ENCODE results near the gene PITPNM3.
"Not testable (repeated sequence)": the region's sequence is repeated elsewhere in the genome, so short reads cannot be mapped to it uniquely, and the experiment has no call there.

PITPNM3 gene

GRCh38 chr17:6574687-6575595, 18.6 kb upstream of the PITPNM3 start:
- DNase-seq, result peak; percentile 65

- no peak for DNase-seq
Observed at GRCh38 chr17:6573982-6574686, 17.8 kb upstream of the PITPNM3 start.

DNA sequence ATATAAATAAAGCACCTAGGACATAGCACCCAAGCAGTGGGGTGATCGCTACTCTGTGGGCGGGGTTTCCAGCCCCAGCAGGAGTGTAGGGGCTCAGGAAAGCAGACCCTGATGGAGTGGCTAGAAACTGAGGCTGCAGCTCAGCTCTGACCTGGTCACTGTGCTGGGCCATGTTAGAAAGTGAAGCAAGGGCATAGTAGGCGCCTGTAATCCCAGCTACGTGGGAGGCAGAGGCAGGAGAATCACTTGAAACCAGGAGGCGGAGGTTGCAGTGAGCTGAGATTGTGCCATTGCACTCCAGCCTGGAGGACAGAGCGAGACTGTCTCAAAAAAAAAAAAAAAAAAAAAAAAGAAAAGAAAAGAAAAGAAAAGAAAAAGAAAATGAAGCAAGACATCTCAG, 17.1 kb upstream of the PITPNM3 start:
- not testable (repeated sequence) for DNase-seq

DNA sequence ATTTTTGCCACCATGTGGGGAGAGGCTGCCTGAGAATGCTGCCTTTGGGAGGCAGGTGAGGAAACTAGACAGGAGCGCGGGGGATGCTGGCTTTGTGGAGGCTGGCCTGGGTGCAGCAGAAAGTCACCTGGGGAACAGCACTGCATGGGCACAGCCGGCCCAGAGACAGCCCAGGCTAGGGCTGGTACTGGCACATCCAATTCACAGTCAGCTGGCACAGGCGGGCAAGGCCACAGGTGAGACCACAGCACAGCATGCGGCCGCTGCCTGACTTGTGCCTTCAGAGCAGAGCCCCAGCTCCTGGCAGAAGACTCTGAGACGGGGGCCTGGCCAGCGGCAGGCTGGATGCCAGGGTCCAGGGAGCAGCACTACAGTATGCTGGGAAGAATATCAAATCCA, 16.6 kb upstream of the PITPNM3 start:
- no peak for DNase-seq

DNA sequence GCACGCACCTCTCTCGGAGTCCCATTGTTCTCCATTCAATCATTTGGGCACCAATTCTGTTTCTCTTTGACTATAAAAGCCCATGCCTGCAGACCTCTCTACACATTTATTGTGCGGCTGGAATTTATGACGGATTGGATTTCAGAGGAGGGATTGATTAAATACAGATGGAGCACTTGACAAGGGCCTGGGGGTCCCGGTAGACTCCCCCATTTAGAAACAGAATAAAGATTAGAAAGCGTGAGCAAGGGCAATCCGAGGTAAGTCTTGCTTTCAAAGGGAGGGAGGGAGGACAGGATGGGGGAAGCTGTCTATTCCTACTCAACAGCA, 15.1 kb upstream of the PITPNM3 start:
- DNase-seq, result no peak

DNA sequence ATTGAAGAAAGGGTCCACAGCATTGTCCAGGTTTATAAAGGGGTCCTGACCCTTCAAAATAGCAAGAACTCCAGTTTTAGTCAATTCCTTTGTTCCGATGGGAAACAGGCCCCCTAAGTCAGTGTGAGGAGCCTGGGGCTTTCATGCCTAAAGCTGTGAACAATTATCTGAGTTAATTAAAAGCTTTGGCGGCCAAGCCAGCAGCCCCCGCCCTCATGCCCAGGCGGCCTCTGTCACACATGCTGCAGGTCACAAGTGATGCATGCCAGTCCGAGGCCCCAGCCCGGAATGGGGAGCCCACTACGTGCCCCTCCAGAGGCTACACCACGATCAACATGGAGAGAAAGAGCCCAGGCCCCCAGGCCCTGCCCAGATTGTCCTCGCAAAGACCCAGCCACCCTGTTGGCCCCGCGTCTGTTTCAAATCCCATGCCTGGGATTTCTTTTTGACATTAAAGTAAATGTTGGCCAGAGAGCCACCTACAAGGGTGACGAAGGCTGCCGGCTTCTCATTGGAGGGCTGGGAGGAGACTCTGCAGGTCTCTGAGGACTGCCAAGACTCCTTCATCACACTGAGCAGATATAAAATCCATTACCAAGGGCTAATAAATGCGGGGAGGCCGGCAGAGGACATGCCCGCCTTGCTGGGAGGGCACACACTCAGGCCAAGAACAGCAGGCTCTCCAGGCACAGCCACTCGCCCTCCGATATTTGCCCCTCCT, 14.5 kb upstream of the PITPNM3 start:
- DNase-seq, result peak; percentile 56

DNA sequence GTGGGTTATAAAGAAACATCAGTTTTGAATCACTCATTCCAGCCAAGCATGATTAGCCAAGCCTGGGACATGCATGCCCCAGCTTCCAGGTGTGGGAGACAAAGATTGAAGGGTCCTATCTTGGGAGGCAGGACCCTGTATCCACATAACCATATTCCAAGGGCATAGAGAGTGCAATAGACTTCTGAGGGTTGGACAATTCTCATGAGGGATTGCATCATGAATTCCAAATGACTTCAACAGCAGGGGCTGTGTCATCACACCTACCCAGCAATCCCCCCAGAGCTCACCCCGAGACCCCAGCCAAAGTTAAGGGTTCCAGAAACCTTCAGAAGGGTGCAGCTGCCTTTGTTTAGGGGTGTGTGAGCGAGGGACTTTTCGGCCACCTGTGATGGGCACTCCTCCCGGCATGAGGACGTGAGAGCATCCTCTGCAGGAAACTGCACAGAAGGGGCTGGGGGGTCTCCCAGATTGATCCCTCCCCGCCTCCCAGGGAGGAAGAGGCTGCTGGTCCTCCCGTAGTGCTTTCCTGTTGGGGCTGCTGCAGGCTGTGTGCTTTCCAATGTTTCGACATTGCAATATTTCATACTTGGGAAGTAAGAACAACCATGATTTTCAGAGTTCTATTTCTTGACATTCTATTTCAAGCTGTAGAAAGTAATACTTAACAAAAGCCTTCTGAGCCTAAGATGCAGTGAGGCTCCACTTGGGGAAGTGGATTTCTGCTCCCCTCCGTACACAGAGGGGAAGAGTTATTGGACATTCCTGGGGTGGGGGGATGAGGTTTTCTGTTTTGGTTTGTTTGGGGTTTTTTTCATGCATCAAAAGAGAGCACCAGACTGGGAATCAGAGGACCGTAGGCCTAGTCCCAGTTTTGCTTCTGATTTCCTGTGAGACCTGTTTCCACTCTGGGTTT, 13.3 kb upstream of the PITPNM3 start:
- no peak for DNase-seq

GRCh38 chr17:6568184-6568758, 11.9 kb upstream of the PITPNM3 start:
- DNase-seq, result no peak

- DNase-seq, result no peak
Observed at GRCh38 chr17:6567528-6568183, 11.3 kb upstream of the PITPNM3 start.

GRCh38 chr17:6561446-6561845, 5.1 kb upstream of the PITPNM3 start:
- no peak for DNase-seq

GRCh38 chr17:6560496-6560895, 4.1 kb upstream of the PITPNM3 start:
- DNase-seq, result no peak

DNA sequence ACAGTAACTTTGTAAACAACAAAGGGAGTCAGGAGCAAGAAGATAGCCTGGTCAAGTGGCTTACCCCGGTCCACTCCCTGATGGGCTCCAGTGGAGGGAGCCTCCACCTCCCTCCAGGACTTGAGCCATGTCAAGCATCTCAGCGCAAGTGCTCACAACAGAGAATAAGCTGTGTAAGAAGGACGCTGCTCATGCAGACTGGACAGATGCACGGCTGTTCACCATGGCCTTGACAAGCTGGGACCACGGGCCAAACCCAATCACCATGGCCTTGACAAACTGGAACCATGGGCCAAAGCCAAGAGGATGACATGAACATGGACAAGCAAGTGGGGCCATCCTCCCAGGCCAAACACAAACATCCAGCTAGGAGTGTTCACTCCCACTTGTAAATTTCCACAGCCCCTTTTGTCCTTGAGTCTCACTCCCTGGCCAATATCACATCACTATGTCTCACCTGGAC, 3.4 kb upstream of the PITPNM3 start:
- no peak for DNase-seq

DNA sequence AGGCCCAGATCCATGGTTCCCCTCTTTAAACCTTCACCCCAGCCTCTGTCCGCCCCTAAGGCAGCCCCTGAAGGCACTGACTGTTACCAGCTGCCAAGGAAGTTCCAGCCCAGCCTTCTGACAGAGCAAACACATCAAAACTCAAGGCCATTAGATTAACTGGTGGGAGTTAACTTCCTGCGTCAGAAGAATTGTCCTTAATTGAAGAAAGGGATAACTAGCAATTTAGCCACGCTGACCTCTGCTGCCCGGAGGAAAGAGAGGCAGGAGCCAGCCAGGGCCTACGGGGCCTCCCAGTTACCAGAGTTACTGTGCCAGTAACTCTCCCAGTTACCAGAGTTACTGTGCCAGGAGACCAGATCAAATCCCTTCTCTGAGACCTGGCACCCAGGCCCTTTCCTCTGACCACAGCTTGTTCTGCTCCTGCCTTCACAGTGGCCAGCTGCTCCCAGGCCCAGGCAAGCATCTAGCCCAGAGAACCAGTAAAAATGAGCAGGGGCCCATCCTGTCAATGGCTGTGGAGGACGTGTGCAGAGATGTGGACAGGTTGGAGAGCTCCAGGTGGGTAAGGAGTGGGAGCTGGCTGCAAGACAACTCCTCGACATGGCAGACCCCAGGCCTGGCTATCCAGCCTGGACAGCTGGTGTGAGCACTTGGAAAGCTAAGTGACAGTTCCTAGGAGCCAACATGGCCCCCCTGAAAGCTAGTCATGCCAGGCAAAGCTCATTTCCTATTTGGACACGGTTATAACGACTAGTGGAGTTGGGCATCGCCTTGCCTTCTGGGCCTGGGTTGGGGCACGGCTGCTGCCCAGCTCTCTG, 2.8 kb upstream of the PITPNM3 start:
- DNase-seq, result peak; percentile 66

DNA sequence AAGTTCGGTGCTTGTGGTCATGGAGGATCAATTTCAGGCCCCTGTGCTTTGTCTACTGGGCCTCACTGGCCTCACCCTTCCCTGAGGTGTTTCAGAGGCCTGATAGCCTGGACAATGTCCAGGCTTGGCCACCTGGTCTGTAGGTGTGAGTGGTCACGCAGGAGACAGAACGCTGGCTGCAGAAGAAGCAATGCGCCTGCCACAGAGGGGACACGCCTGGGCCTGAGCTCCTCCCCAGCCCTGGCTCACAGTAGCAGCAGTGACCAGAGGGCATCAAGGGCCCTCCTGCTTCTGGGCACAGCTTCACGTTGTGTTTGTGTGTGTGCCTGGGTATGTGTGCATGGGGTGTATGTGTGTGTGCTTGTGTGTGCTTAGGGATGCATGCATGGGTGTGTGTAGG, 1.9 kb upstream of the PITPNM3 start:
- DNase-seq, result no peak

- DNase-seq, result no peak
Observed at GRCh38 chr17:6557040-6557438, 684 bp upstream of the PITPNM3 start.

DNA sequence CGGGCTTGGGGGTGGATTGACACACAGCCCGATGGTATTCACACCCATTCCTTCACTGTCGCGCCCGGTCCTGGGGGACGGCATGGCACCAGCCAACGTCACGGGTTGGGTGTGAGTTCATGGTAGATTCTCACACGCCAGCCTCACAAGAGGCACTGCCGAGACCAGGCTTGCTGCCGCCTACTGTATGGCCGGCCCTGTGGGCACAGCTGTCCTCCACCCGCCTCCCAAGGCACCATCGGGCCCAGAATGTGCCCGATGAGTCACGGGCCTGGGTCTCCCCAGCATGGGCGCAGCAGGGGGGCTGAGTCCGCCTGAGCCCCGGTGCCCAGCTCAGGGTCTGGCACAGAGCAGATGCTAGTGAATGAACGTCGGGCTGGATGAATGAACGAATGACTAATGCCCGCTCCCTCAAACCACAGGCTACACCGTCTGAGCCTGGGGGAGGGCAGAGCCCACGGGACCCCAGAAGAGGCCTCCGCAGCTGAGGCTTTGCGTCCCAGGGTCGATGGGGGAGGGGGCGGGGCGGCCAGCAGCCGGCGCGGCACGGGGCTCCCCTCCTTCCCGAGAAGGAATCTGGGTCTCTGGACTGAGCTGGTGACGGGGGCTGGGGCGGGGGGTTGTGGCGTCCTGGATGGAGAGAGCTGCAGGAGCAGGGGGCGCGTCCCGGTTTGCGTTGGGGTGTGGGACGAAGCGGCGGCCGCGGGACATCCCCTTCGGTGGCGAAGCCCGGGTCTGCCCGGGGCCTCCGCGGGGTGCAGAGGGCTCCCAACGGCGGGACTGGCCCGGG, 829 bp downstream of the PITPNM3 start:
- DNase-seq, result peak; percentile 69

GRCh38 chr17:6554871-6555330, 1.5 kb downstream of the PITPNM3 start:
- no peak for DNase-seq

GRCh38 chr17:6554342-6554741, 2.0 kb downstream of the PITPNM3 start:
- no peak for DNase-seq

DNA sequence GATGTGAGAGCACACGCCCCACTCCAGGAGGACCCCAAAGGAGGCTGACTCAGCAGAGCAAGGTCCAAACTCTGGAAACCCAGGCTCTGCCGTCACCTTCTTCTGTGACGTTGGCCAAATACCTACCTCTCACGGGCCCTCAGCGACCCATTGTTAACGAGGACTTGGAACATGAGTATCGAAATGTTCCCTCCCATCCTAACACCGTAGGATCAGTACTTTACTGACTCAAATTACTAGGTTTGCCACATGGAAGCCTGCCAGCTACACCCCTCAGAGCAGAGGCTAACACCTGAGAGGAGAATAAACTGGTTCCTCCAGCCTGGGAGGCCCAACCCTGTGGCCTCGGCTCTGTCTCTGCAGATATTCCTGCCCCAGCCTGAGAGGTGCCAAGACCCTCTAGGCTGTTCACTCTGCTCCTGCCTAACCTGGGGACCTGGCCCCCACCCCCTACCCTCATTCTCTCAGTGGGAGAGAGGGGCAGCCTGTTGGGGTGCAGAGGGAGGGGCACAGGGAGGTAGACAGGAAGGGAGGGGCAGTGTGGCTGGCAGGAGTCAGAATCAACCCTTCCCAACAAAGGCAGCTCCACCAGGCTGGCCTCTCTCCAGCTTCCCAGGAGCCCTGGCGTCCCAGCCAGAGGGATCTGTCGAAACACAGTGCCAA, 4.4 kb downstream of the PITPNM3 start:
- no peak for DNase-seq
